ENCODE data around the gene COL4A1. TPM values are rescaled to one million over a fixed set of nuclear protein-coding genes. Genes with fewer than 3 reads are reported as not detected.

COL4A1 gene
- total RNA-seq, 1 donor from 2014 or later, result 105 TPM

- Histone ChIP-seq H3K27ac (no peak overlapping the region), H2AFZ (replicated peaks) (no peak overlapping the region), H3K36me3 (no peaks in the 10 kb centered on the region), H3F3A (ENCODE audit: low read depth) (no peaks in the 10 kb centered on the region), H4K20me1 (ENCODE audit: low read depth) (no peaks in the 10 kb centered on the region), H3K4me1 (peaks cover 9% of the 10 kb centered on the region), H3K4me3 (no peak overlapping the region), H3K79me2 (ENCODE audit: low read depth) (no peaks in the 10 kb centered on the region), H3K9me3 (ENCODE audit: low read depth) (no peaks in the 10 kb centered on the region), H3K9ac (no peak overlapping the region), H3K4me2 (no peak overlapping the region), H3K27me3 (no peaks in the 10 kb centered on the region)
- TF ChIP-seq EZH2 (IDR thresholded peaks at IDR 0.05), result no peak
- no peak for TF ChIP-seq EZH2phosphoT487 (IDR thresholded peaks at IDR 0.05)
- Mint-ChIP-seq H3K27me3 (ENCODE audit: insufficient read depth, low read depth) (peaks cover 4% of the 10 kb centered on the region), H3K36me3 (peaks cover 6% of the 10 kb centered on the region), H3K9me3 (no peaks in the 10 kb centered on the region), H3K4me1 (peaks cover 2% of the 10 kb centered on the region), H3K27ac (no peak overlapping the region), H3K4me3 (no peak overlapping the region)
- DNase-seq (ENCODE audit: low spot score), result no peak
Observed at GRCh38 chr13:110236431-110236830, 70.5 kb downstream of the COL4A1 start.

GRCh38 chr13:110234532-110234931 is 72.4 kb downstream of the COL4A1 start:
- Histone ChIP-seq H3K36me3 (no peaks in the 10 kb centered on the region), H3K4me2 (no peak overlapping the region), H3K27ac (no peak overlapping the region), H3K9me3 (ENCODE audit: low read depth) (no peaks in the 10 kb centered on the region), H3F3A (ENCODE audit: low read depth) (no peaks in the 10 kb centered on the region), H4K20me1 (ENCODE audit: low read depth) (no peaks in the 10 kb centered on the region), H3K79me2 (ENCODE audit: low read depth) (no peaks in the 10 kb centered on the region), H3K4me1 (peaks cover 9% of the 10 kb centered on the region), H3K4me3 (no peak overlapping the region), H3K9ac (no peak overlapping the region), H3K27me3 (no peaks in the 10 kb centered on the region), H2AFZ (replicated peaks) (no peak overlapping the region)
- H3K27me3 Mint-ChIP-seq (ENCODE audit: insufficient read depth, low read depth), result peaks cover 8% of the 10 kb centered on the region
- no peak overlapping the region for H3K4me3 Mint-ChIP-seq
- no peak for DNase-seq (ENCODE audit: low spot score)
- H3K36me3 Mint-ChIP-seq, result peaks cover 9% of the 10 kb centered on the region
- no peak overlapping the region for H3K27ac Mint-ChIP-seq
- TF ChIP-seq EZH2 (IDR thresholded peaks at IDR 0.05), result no peak
- TF ChIP-seq CTCF (IDR thresholded peaks at IDR 0.05), result no peak
- TF ChIP-seq EZH2phosphoT487 (IDR thresholded peaks at IDR 0.05), result no peak
- H3K4me1 Mint-ChIP-seq, result peaks cover 9% of the 10 kb centered on the region
- H3K9me3 Mint-ChIP-seq, result no peaks in the 10 kb centered on the region

GRCh38 chr13:110233951-110234280 is 73.0 kb downstream of the COL4A1 start:
- H3K36me3 ChIP-seq, result no peaks in the 10 kb centered on the region
- no peak for DNase-seq (ENCODE audit: low spot score)
- H3K27ac Mint-ChIP-seq, result no peak overlapping the region

GRCh38 chr13:110233181-110233950 is 73.6 kb downstream of the COL4A1 start:
- Mint-ChIP-seq H3K4me1 (peaks cover 20% of the 10 kb centered on the region), H3K36me3 (peaks cover 9% of the 10 kb centered on the region), H3K4me3 (no peak overlapping the region), H3K27ac (no peak overlapping the region), H3K9me3 (no peaks in the 10 kb centered on the region), H3K27me3 (ENCODE audit: insufficient read depth, low read depth) (peaks cover 8% of the 10 kb centered on the region)
- H3K9me3 ChIP-seq (ENCODE audit: low read depth), result no peaks in the 10 kb centered on the region
- H3K27ac ChIP-seq, result no peak overlapping the region
- H3K4me1 ChIP-seq, result peaks cover 9% of the 10 kb centered on the region
- H4K20me1 ChIP-seq (ENCODE audit: low read depth), result no peaks in the 10 kb centered on the region
- H3K9ac ChIP-seq, result no peak overlapping the region
- no peaks in the 10 kb centered on the region for H3F3A ChIP-seq (ENCODE audit: low read depth)
- no peak for TF ChIP-seq EZH2 (IDR thresholded peaks at IDR 0.05)
- no peak for TF ChIP-seq EZH2phosphoT487 (IDR thresholded peaks at IDR 0.05)
- no peak for TF ChIP-seq CTCF (IDR thresholded peaks at IDR 0.05)
- no peak overlapping the region for H3K4me2 ChIP-seq
- no peaks in the 10 kb centered on the region for H3K36me3 ChIP-seq
- H3K79me2 ChIP-seq (ENCODE audit: low read depth), result no peaks in the 10 kb centered on the region
- no peak for DNase-seq (ENCODE audit: low spot score)
- no peak overlapping the region for H3K4me3 ChIP-seq
- H2AFZ ChIP-seq (replicated peaks), result no peak overlapping the region
- H3K27me3 ChIP-seq, result no peaks in the 10 kb centered on the region

More at GRCh38 chr13:110233951-110234280, 73.0 kb downstream of the COL4A1 start:
- Histone ChIP-seq H3K9ac (no peak overlapping the region), H3K9me3 (ENCODE audit: low read depth) (no peaks in the 10 kb centered on the region), H3K79me2 (ENCODE audit: low read depth) (no peaks in the 10 kb centered on the region), H2AFZ (replicated peaks) (no peak overlapping the region), H3F3A (ENCODE audit: low read depth) (no peaks in the 10 kb centered on the region), H3K4me3 (no peak overlapping the region), H4K20me1 (ENCODE audit: low read depth) (no peaks in the 10 kb centered on the region), H3K4me2 (no peak overlapping the region), H3K27me3 (no peaks in the 10 kb centered on the region), H3K27ac (no peak overlapping the region), H3K4me1 (peaks cover 9% of the 10 kb centered on the region)
- H3K9me3 Mint-ChIP-seq, result no peaks in the 10 kb centered on the region
- TF ChIP-seq EZH2phosphoT487 (IDR thresholded peaks at IDR 0.05) (no peak), EZH2 (IDR thresholded peaks at IDR 0.05) (no peak)
- H3K36me3 Mint-ChIP-seq, result peaks cover 9% of the 10 kb centered on the region
- peaks cover 15% of the 10 kb centered on the region for H3K4me1 Mint-ChIP-seq
- H3K4me3 Mint-ChIP-seq, result no peak overlapping the region
- H3K27me3 Mint-ChIP-seq (ENCODE audit: insufficient read depth, low read depth), result peaks cover 8% of the 10 kb centered on the region

Data from neural progenitor cell (in vitro differentiated cells).